Dendritic cell treated with granulocyte-macrophage colony-stimulating factor and Interleukin-4, amounts not matched to agents 40 ng/mL and 50 ng/mL, for 4 days (primary cell): Measurements from ENCODE around the gene RAB40A.
A peak's percentile ranks its signal among the peaks of the same experiment; 100 is the strongest.

ENCODE experiments used
- H3K27ac Mint-ChIP-seq: one replicate; pipeline ENCODE4 v1.8.0; 2022; ENCODE audit warnings: mild to moderate bottlenecking, mixed read lengths
- H3K27me3 Mint-ChIP-seq: one replicate; pipeline ENCODE4 v1.8.0; 2022; ENCODE audit warnings: mild to moderate bottlenecking, mixed read lengths
- H3K36me3 Mint-ChIP-seq: one replicate; pipeline ENCODE4 v1.8.0; 2022; ENCODE audit warnings: low read depth, mixed read lengths
- H3K4me1 Mint-ChIP-seq: one replicate; pipeline ENCODE4 v1.8.0; 2022; ENCODE audit warnings: low read depth, mixed read lengths
- H3K4me3 Mint-ChIP-seq: one replicate; pipeline ENCODE4 v1.8.0; 2022; ENCODE audit warnings: mild to moderate bottlenecking, moderate library complexity, mixed read lengths
- H3K9me3 Mint-ChIP-seq: one replicate; pipeline ENCODE4 v1.8.0; 2022; ENCODE audit warnings: mixed read lengths
- intact Hi-C: fragments of 100-400 bp; cut with micrococcal nuclease; formaldehyde crosslinking; loops from one replicate; pipeline ENCODE4 v1.15.0; 2022

The RAB40A gene

GRCh38 chrX:103519389-103519788 is at the start of gene RAB40A:
Gene RAB40A (minus strand): TSS chrX:103519489. CDS start chrX:103500756, 18,733 bp downstream.
- Mint-ChIP-seq H3K27me3 (no peaks in the 10 kb centered on the region), H3K27ac (no peak within 1 kb of the TSS)

GRCh38 chrX:103565752-103566151 is 46.5 kb upstream of the RAB40A start:
- Mint-ChIP-seq H3K4me3 (no peak overlapping the region), H3K36me3 (no peaks in the 10 kb centered on the region), H3K9me3 (no peaks in the 10 kb centered on the region), H3K27me3 (no peaks in the 10 kb centered on the region), H3K4me1 (no peaks in the 10 kb centered on the region), H3K27ac (no peak overlapping the region)
- intact Hi-C loops: no loop called here

More at GRCh38 chrX:103519389-103519788, at the start of gene RAB40A:
- intact Hi-C loops: no loop called here
- Mint-ChIP-seq H3K9me3 (no peaks in the 10 kb centered on the region), H3K36me3 (no peaks in the 10 kb centered on the region), H3K4me1 (no peaks in the 10 kb centered on the region), H3K4me3 (no peak within 1 kb of the TSS)

GRCh38 chrX:103565197-103565596 is 45.9 kb upstream of the RAB40A start:
- intact Hi-C loops: no loop called here
- Mint-ChIP-seq H3K4me3 (no peak overlapping the region), H3K27me3 (no peaks in the 10 kb centered on the region), H3K9me3 (no peaks in the 10 kb centered on the region), H3K27ac (no peak overlapping the region), H3K4me1 (no peaks in the 10 kb centered on the region), H3K36me3 (no peaks in the 10 kb centered on the region)

- H3K9me3 Mint-ChIP-seq: no peaks in the 10 kb centered on the region
- intact Hi-C loops: no loop called here
- no peak overlapping the region for H3K27ac Mint-ChIP-seq
- no peaks in the 10 kb centered on the region for H3K4me1 Mint-ChIP-seq
- H3K36me3 Mint-ChIP-seq: no peaks in the 10 kb centered on the region
- no peak overlapping the region for H3K4me3 Mint-ChIP-seq
- H3K27me3 Mint-ChIP-seq: no peaks in the 10 kb centered on the region
Observed at GRCh38 chrX:103562801-103563200, 43.5 kb upstream of the RAB40A start.

GRCh38 chrX:103560256-103560655 is 41.0 kb upstream of the RAB40A start:
- Mint-ChIP-seq H3K4me3 (no peak overlapping the region), H3K27ac (no peak overlapping the region), H3K27me3 (no peaks in the 10 kb centered on the region), H3K36me3 (no peaks in the 10 kb centered on the region), H3K4me1 (no peaks in the 10 kb centered on the region), H3K9me3 (no peaks in the 10 kb centered on the region)
- intact Hi-C loops: no loop called here

- intact Hi-C loops: no loop called here
- Mint-ChIP-seq H3K4me3 (no peak overlapping the region), H3K4me1 (peaks cover 5% of the 10 kb centered on the region), H3K27me3 (no peaks in the 10 kb centered on the region), H3K27ac (no peak overlapping the region), H3K36me3 (no peaks in the 10 kb centered on the region), H3K9me3 (no peaks in the 10 kb centered on the region)
Observed at GRCh38 chrX:103556963-103557612, 37.8 kb upstream of the RAB40A start.

GRCh38 chrX:103554687-103555424 is 35.6 kb upstream of the RAB40A start:
- Mint-ChIP-seq H3K4me1 (peaks cover 5% of the 10 kb centered on the region), H3K27me3 (no peaks in the 10 kb centered on the region), H3K27ac (peak overlapping the region; percentile 73)

GRCh38 chrX:103552236-103552635 is 32.9 kb upstream of the RAB40A start:
- H3K36me3 Mint-ChIP-seq: no peaks in the 10 kb centered on the region
- intact Hi-C loops: no loop called here
- no peak overlapping the region for H3K4me3 Mint-ChIP-seq
- H3K27ac Mint-ChIP-seq: no peak overlapping the region
- peaks cover 5% of the 10 kb centered on the region for H3K4me1 Mint-ChIP-seq
- no peaks in the 10 kb centered on the region for H3K27me3 Mint-ChIP-seq
- no peaks in the 10 kb centered on the region for H3K9me3 Mint-ChIP-seq

More at GRCh38 chrX:103554687-103555424, 35.6 kb upstream of the RAB40A start:
- Mint-ChIP-seq H3K9me3 (no peaks in the 10 kb centered on the region), H3K4me3 (peak overlapping the region; percentile 75), H3K36me3 (no peaks in the 10 kb centered on the region)
- intact Hi-C loops: no loop called here

GRCh38 chrX:103550415-103551051 is 31.2 kb upstream of the RAB40A start:
- Mint-ChIP-seq H3K36me3 (no peaks in the 10 kb centered on the region), H3K27me3 (no peaks in the 10 kb centered on the region), H3K27ac (no peak overlapping the region), H3K9me3 (no peaks in the 10 kb centered on the region), H3K4me1 (peaks cover 5% of the 10 kb centered on the region), H3K4me3 (no peak overlapping the region)
- intact Hi-C loops: no loop called here

GRCh38 chrX:103549916-103550315 is 30.6 kb upstream of the RAB40A start:
- intact Hi-C loops: no loop called here
- Mint-ChIP-seq H3K27me3 (no peaks in the 10 kb centered on the region), H3K36me3 (no peaks in the 10 kb centered on the region), H3K4me3 (no peak overlapping the region), H3K27ac (no peak overlapping the region), H3K4me1 (peaks cover 3% of the 10 kb centered on the region), H3K9me3 (no peaks in the 10 kb centered on the region)

GRCh38 chrX:103540145-103540544 is 20.9 kb upstream of the RAB40A start:
- H3K4me1 Mint-ChIP-seq: no peaks in the 10 kb centered on the region
- intact Hi-C loops: no loop called here
- H3K27me3 Mint-ChIP-seq: no peaks in the 10 kb centered on the region
- H3K36me3 Mint-ChIP-seq: no peaks in the 10 kb centered on the region
- no peaks in the 10 kb centered on the region for H3K9me3 Mint-ChIP-seq
- H3K4me3 Mint-ChIP-seq: no peak overlapping the region
- no peak overlapping the region for H3K27ac Mint-ChIP-seq

GRCh38 chrX:103539695-103540094 is 20.4 kb upstream of the RAB40A start:
- Mint-ChIP-seq H3K4me1 (no peaks in the 10 kb centered on the region), H3K36me3 (no peaks in the 10 kb centered on the region)
- intact Hi-C loops: loop anchor here (10.0 kb wide), 1 partner anchor 145 kb away; the partner anchor contains the start of gene MORF4L2

GRCh38 chrX:103538728-103539127 is 19.4 kb upstream of the RAB40A start:
- H3K27me3 Mint-ChIP-seq: no peaks in the 10 kb centered on the region
- intact Hi-C loops: loop anchor here (10.0 kb wide), 1 partner anchor 146 kb away; the partner anchor contains the start of gene MORF4L2

More at GRCh38 chrX:103539695-103540094, 20.4 kb upstream of the RAB40A start:
- Mint-ChIP-seq H3K9me3 (no peaks in the 10 kb centered on the region), H3K27ac (no peak overlapping the region), H3K4me3 (no peak overlapping the region), H3K27me3 (no peaks in the 10 kb centered on the region)

GRCh38 chrX:103537871-103538387 is 18.6 kb upstream of the RAB40A start:
- H3K27ac Mint-ChIP-seq: no peak overlapping the region
- no peak overlapping the region for H3K4me3 Mint-ChIP-seq
- no peaks in the 10 kb centered on the region for H3K36me3 Mint-ChIP-seq
- intact Hi-C loops: loop anchor here (10.0 kb wide), 1 partner anchor 147 kb away; the partner anchor contains the start of gene MORF4L2
- H3K9me3 Mint-ChIP-seq: no peaks in the 10 kb centered on the region
- H3K27me3 Mint-ChIP-seq: no peaks in the 10 kb centered on the region
- peaks cover 6% of the 10 kb centered on the region for H3K4me1 Mint-ChIP-seq

More at GRCh38 chrX:103538728-103539127, 19.4 kb upstream of the RAB40A start:
- Mint-ChIP-seq H3K36me3 (no peaks in the 10 kb centered on the region), H3K9me3 (no peaks in the 10 kb centered on the region), H3K4me1 (peaks cover 3% of the 10 kb centered on the region), H3K4me3 (no peak overlapping the region), H3K27ac (no peak overlapping the region)
